Astrocyte of the hippocampus (primary cell): ENCODE measurements around the gene PBX4.

ENCODE experiments used
- DNase-seq: peaks from one replicate; pipeline ENCODE4 v3.0.0; 2011; ENCODE audit warnings: low read depth, low spot score

PBX4 gene

GRCh38 chr19:19540064-19540714 lies 78.3 kb downstream of the PBX4 start:
- DNase-seq = peak; percentile 83

- DNase-seq = no peak
Observed at GRCh38 chr19:19539698-19540063, 78.8 kb downstream of the PBX4 start.

GRCh38 chr19:19538785-19539166 lies 79.7 kb downstream of the PBX4 start:
- peak; percentile 30 for DNase-seq

GRCh38 chr19:19538061-19538784 lies 80.3 kb downstream of the PBX4 start, which contains the start of gene CILP2:
TSS of gene CILP2 (plus strand) at chr19:19538265. CDS start at chr19:19538350, 85 bp downstream.
- peak; percentile 61 for DNase-seq

- peak; percentile 47 for DNase-seq
Observed at GRCh38 chr19:19537075-19538048, 81.1 kb downstream of the PBX4 start.

- DNase-seq = no peak
Observed at GRCh38 chr19:19535311-19536191, 82.9 kb downstream of the PBX4 start.

GRCh38 chr19:19534556-19535265 lies 83.8 kb downstream of the PBX4 start:
- no peak for DNase-seq

- DNase-seq = no peak
Observed at GRCh38 chr19:19533841-19534240, 84.6 kb downstream of the PBX4 start.

GRCh38 chr19:19532806-19533701 lies 85.4 kb downstream of the PBX4 start:
- DNase-seq = no peak

- peak; percentile 86 for DNase-seq
Observed at GRCh38 chr19:19531951-19532805, 86.3 kb downstream of the PBX4 start.

- DNase-seq = no peak
Observed at GRCh38 chr19:19530889-19531288, 87.6 kb downstream of the PBX4 start.

- no peak for DNase-seq
Observed at GRCh38 chr19:19530423-19530804, 88.1 kb downstream of the PBX4 start.

GRCh38 chr19:19529783-19530422 lies 88.6 kb downstream of the PBX4 start:
- DNase-seq = no peak

- DNase-seq = peak; percentile 88
Observed at GRCh38 chr19:19528721-19529490, 89.6 kb downstream of the PBX4 start, which contains the start of gene YJEFN3. TSS of gene YJEFN3 (plus strand) at chr19:19528911. CDS start at chr19:19528933, 22 bp downstream.

GRCh38 chr19:19527674-19528625 lies 90.5 kb downstream of the PBX4 start:
- no peak for DNase-seq

GRCh38 chr19:19527371-19527656 lies 91.2 kb downstream of the PBX4 start:
- DNase-seq = no peak
